H9 (cell line): Measurements from ENCODE around the gene SELENOV. TPM values are rescaled to one million over a fixed set of nuclear protein-coding genes. Genes with fewer than 3 reads are reported as not detected.

Experiments
- DNase-seq: peaks from one replicate; pipeline ENCODE4 v3.0.0-alpha.2; 2017
- H2AFZ ChIP-seq: one replicate; pipeline ENCODE4 v1.6.1; 2013; ENCODE audit warnings: mild to moderate bottlenecking, low read length, control low read depth, moderate library complexity
- H2AK5ac ChIP-seq: 2 replicates; pipeline ENCODE4 v1.6.1; 2013; ENCODE audit warnings: low read length, control low read depth, mixed read lengths; ENCODE audit not compliant: insufficient read length
- H2BK120ac ChIP-seq: one replicate; pipeline ENCODE4 v1.6.1; 2013; ENCODE audit warnings: low read depth, mild to moderate bottlenecking, low read length, control low read depth, inconsistent platforms; ENCODE audit not compliant: poor library complexity, severe bottlenecking
- H2BK12ac ChIP-seq: 2 replicates; pipeline ENCODE4 v1.6.1; 2013; ENCODE audit warnings: low read length, control low read depth, mixed read lengths, low read depth; ENCODE audit not compliant: insufficient read length
- H2BK15ac ChIP-seq: 2 replicates; pipeline ENCODE4 v1.6.1; 2013; ENCODE audit warnings: low read depth, low read length, control low read depth
- H2BK20ac ChIP-seq: one replicate; pipeline ENCODE4 v1.6.1; 2013; ENCODE audit warnings: low read depth, mild to moderate bottlenecking, low read length, control low read depth, inconsistent platforms; ENCODE audit not compliant: poor library complexity, severe bottlenecking
- H2BK5ac ChIP-seq: 2 replicates; pipeline ENCODE4 v1.6.1; 2013; ENCODE audit warnings: low read length, control low read depth, mixed read lengths; ENCODE audit not compliant: insufficient read length
- H3K14ac ChIP-seq: 2 replicates; pipeline ENCODE4 v1.6.1; 2013; ENCODE audit warnings: low read length, control low read depth; ENCODE audit not compliant: insufficient read depth
- H3K18ac ChIP-seq: 2 replicates; pipeline ENCODE4 v1.6.1; 2013; ENCODE audit warnings: low read depth, mild to moderate bottlenecking, mixed read lengths, low read length, control low read depth; ENCODE audit not compliant: insufficient read length
- H3K23ac ChIP-seq: 2 replicates; pipeline ENCODE4 v1.6.1; 2013; ENCODE audit warnings: low read length, control low read depth, mixed read lengths, low read depth; ENCODE audit not compliant: insufficient read length
- H3K23me2 ChIP-seq: 2 replicates; pipeline ENCODE4 v1.6.1; 2013; ENCODE audit warnings: low read depth, mild to moderate bottlenecking, mixed read lengths, low read length, control low read depth; ENCODE audit not compliant: insufficient read length, poor library complexity, severe bottlenecking
- H3K27ac ChIP-seq: 2 replicates; pipeline ENCODE4 v1.5.1; 2013; ENCODE audit warnings: low read length, control low read depth, mixed read lengths, low read depth; ENCODE audit not compliant: insufficient read length
- H3K27me3 ChIP-seq: 2 replicates; pipeline ENCODE4 v1.6.1; 2013; ENCODE audit warnings: low read length, control low read depth, inconsistent platforms; ENCODE audit not compliant: insufficient read depth
- H3K4ac ChIP-seq: 2 replicates; pipeline ENCODE4 v1.6.1; 2013; ENCODE audit warnings: low read depth, mild to moderate bottlenecking, control low read depth, inconsistent platforms, low read length, moderate library complexity
- H3K4me1 ChIP-seq: 2 replicates; pipeline ENCODE4 v1.6.1; 2013; ENCODE audit warnings: low read length, control low read depth, inconsistent platforms; ENCODE audit not compliant: insufficient read depth
- H3K4me2 ChIP-seq: 2 replicates; pipeline ENCODE4 v1.6.1; 2013; ENCODE audit warnings: low read length, control low read depth, mixed read lengths; ENCODE audit not compliant: insufficient read length, insufficient read depth
- H3K56ac ChIP-seq: 2 replicates; pipeline ENCODE4 v1.6.1; 2013; ENCODE audit warnings: low read depth, mild to moderate bottlenecking, mixed read lengths, low read length, control low read depth; ENCODE audit not compliant: insufficient read length
- H3K79me1 ChIP-seq: 2 replicates; pipeline ENCODE4 v1.6.1; 2013; ENCODE audit warnings: low read depth, mild to moderate bottlenecking, moderate library complexity, low read length, control low read depth, inconsistent platforms; ENCODE audit not compliant: insufficient read depth, poor library complexity, severe bottlenecking
- H3K79me2 ChIP-seq: 2 replicates; pipeline ENCODE4 v1.6.1; 2013; ENCODE audit warnings: low read length, control low read depth, inconsistent platforms; ENCODE audit not compliant: insufficient read depth
- H3K9ac ChIP-seq: 2 replicates; pipeline ENCODE4 v1.6.1; 2013; ENCODE audit warnings: low read length, control low read depth, mixed read lengths; ENCODE audit not compliant: insufficient read length; ENCODE audit errors: extremely low read depth
- H3K9me3 ChIP-seq: one replicate; pipeline ENCODE4 v1.6.1; 2013; ENCODE audit warnings: low read depth, low read length, inconsistent platforms; ENCODE audit not compliant: control insufficient read depth
- H3T11ph ChIP-seq: one replicate; pipeline ENCODE4 v1.6.1; 2013; ENCODE audit warnings: mild to moderate bottlenecking, low read length, control low read depth, inconsistent platforms
- H4K20me1 ChIP-seq: one replicate; pipeline ENCODE4 v1.6.1; 2013; ENCODE audit not compliant: control insufficient read depth, insufficient read length, insufficient read depth
- H4K5ac ChIP-seq: 2 replicates; pipeline ENCODE4 v1.6.1; 2013; ENCODE audit warnings: low read depth, mild to moderate bottlenecking, mixed read lengths, low read length, control low read depth; ENCODE audit not compliant: insufficient read length
- H4K8ac ChIP-seq: replicated peaks from 2 replicates; pipeline ENCODE4 v1.6.1; 2013; ENCODE audit warnings: low read length, control low read depth, mixed read lengths, low read depth; ENCODE audit not compliant: insufficient read length
- H4K91ac ChIP-seq: 2 replicates; pipeline ENCODE4 v1.6.1; 2013; ENCODE audit warnings: low read depth, mild to moderate bottlenecking, moderate library complexity, mixed read lengths, low read length, control low read depth; ENCODE audit not compliant: insufficient read length
- H3K27ac Mint-ChIP-seq, 3 experiments: 2 replicates in 2 of 3; 3 replicates in 1 of 3; pipeline ENCODE4 v1.8.0; 2020 to 2021; ENCODE audit warnings: mixed read lengths in 3 of 3, mild to moderate bottlenecking in 1 of 3, moderate library complexity in 1 of 3
- H3K27me3 Mint-ChIP-seq: 2 replicates; pipeline ENCODE4 v1.8.0; 2021; ENCODE audit warnings: low read depth, mild to moderate bottlenecking, moderate library complexity, mixed read lengths
- H3K36me3 Mint-ChIP-seq, 3 experiments: 2 replicates in 2 of 3; 3 replicates in 1 of 3; pipeline ENCODE4 v1.8.0; 2020 to 2021; ENCODE audit warnings: low read depth in 3 of 3, mixed read lengths in 3 of 3; ENCODE audit not compliant: insufficient read depth in 1 of 3
- H3K4me1 Mint-ChIP-seq, 2 experiments: 2 replicates each; pipeline ENCODE4 v1.8.0; 2020; ENCODE audit warnings: mixed read lengths in 2 of 2
- H3K4me3 Mint-ChIP-seq, 2 experiments: 2 replicates in 1 of 2; 3 replicates in 1 of 2; pipeline ENCODE4 v1.8.0; 2020 to 2021; ENCODE audit warnings: mild to moderate bottlenecking in 2 of 2, mixed read lengths in 2 of 2, moderate library complexity in 1 of 2
- H3K9me3 Mint-ChIP-seq, 2 experiments: 2 replicates in 1 of 2; 3 replicates in 1 of 2; pipeline ENCODE4 v1.8.0; 2020; ENCODE audit warnings: mild to moderate bottlenecking in 2 of 2, mixed read lengths in 2 of 2, moderate library complexity in 1 of 2
- CTCF ChIP-seq: fragments of 200-600 bp; sonication (generic); conservative IDR thresholded peaks from 3 replicates; pipeline ENCODE4 v1.8.0; 2021; ENCODE audit warnings: antibody characterized with exemption, mild to moderate bottlenecking
- WGBS: extraction: QIAGEN DNeasy Blood & Tissue Kit; methylation state at CpG from one replicate; pipeline ENCODE4 v1.1.7; 2013; ENCODE audit warnings: missing lambda C conversion rate, low lambda C conversion rate, mixed read lengths; ENCODE audit not compliant: insufficient read length; ENCODE audit errors: extremely low coverage; 5-methylcytosine and 5-hydroxymethylcytosine counted together
- total RNA-seq: library from RNA; stranded (reverse); gene quantifications from 2 replicates; pipeline ENCODE4 v1.2.1, GENCODE V29; 2021

SELENOV gene
- total RNA-seq, 1 experiment from 2014 or later, result 6.9 TPM

GRCh38 chr19:39489756-39490155, 25.2 kb upstream of the SELENOV start:
- Mint-ChIP-seq H3K27me3 (no peaks in the 10 kb centered on the region; the same call in 1 of the 2 replicates), H3K9me3 (no peaks in the 10 kb centered on the region), H3K4me3 (peak overlapping the region in 1 of 2 experiments; percentile 10; a peak in 1 of 5 replicates), H3K27ac (peak overlapping the region in 2 of 3 experiments; percentile 23 to 24; a peak in 2 of 7 replicates), H3K4me1 (peaks cover 3 to 8% of the 10 kb centered on the region in 2 experiments; a peak in 3 of 4 replicates), H3K36me3 (peaks cover 36 to 66% (median 47%) of the 10 kb centered on the region in 3 experiments)
- H3K4ac ChIP-seq, result no peak overlapping the region
- no peaks in the 10 kb centered on the region for H3K23me2 ChIP-seq
- H4K91ac ChIP-seq, result no peak overlapping the region
- H2BK20ac ChIP-seq, result no peak overlapping the region
- H3K79me2 ChIP-seq, result no peaks in the 10 kb centered on the region
- H4K8ac ChIP-seq, result no peak overlapping the region
- H3K9me3 ChIP-seq, result no peaks in the 10 kb centered on the region
- no peak overlapping the region for H2BK12ac ChIP-seq
- H3K9ac ChIP-seq, result no peak overlapping the region
- no peak overlapping the region for H2BK120ac ChIP-seq
- no peaks in the 10 kb centered on the region for H4K20me1 ChIP-seq
- no peak overlapping the region for H3K23ac ChIP-seq
- H3K79me1 ChIP-seq, result no peaks in the 10 kb centered on the region
- no peak overlapping the region for H3T11ph ChIP-seq
- no peak overlapping the region for H4K5ac ChIP-seq
- no peak overlapping the region for H3K18ac ChIP-seq
- WGBS, result no CpG with 5 or more reads among the region's 10 CpGs
- H3K56ac ChIP-seq, result no peak overlapping the region
- TF ChIP-seq CTCF, result no peak
- no peak overlapping the region for H3K27ac ChIP-seq
- H3K14ac ChIP-seq, result no peak overlapping the region
- no peaks in the 10 kb centered on the region for H3K27me3 ChIP-seq
- no peak overlapping the region for H3K4me2 ChIP-seq
- H2BK5ac ChIP-seq, result no peak overlapping the region
- no peak overlapping the region for H2AK5ac ChIP-seq
- no peak for DNase-seq
- H3K4me1 ChIP-seq, result no peaks in the 10 kb centered on the region
- H2BK15ac ChIP-seq, result no peak overlapping the region
- no peak overlapping the region for H2AFZ ChIP-seq
